ENCODE measurements around the gene P2RX3. TPM values are rescaled to one million over a fixed set of nuclear protein-coding genes. Genes with fewer than 3 reads are reported as not detected.
"Not testable (repeated sequence)": the region's sequence is repeated elsewhere in the genome, so short reads cannot be mapped to it uniquely, and the experiment has no call there.

Gene P2RX3
- total RNA-seq, 1 experiment from 2014 or later: not detected

DNA sequence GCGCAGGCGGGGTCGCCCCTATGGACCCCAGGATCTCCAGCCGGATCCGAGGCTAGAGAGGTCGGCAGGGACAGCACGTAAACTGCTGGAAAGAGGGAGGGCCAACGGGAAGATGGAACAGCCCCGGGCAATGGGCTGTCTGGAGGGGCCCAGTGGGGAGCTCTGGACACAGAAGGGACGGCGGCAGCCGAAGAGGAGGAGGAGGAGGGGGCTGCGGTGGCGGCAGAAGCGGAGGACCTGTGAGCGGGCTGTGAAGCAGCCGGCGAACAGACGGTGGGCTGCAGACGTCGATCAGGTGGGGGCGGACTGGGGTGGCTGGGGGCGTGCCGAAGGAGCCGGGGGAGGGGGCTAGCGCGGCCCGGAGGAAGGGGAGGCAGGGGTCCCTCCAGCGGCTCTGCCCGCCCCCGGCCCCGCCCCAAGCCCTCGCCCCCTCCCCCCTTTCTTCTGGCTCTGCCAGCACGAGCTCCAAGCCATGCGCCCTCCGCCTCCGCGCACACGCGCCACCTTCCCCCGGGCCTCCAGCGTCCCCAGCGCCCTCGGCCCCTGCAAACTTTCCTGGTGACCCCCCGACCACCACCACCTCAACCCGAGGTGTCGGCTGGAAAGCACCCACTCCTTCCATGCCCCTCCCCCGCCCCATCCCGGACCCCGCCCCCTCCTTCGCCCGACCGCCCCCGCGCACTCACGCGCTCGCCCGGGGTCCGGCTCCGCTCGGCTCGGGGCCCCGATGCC, 13.8 kb upstream of the P2RX3 start:
- DNase-seq (ENCODE audit: low spot score): peak; percentile 50

DNA sequence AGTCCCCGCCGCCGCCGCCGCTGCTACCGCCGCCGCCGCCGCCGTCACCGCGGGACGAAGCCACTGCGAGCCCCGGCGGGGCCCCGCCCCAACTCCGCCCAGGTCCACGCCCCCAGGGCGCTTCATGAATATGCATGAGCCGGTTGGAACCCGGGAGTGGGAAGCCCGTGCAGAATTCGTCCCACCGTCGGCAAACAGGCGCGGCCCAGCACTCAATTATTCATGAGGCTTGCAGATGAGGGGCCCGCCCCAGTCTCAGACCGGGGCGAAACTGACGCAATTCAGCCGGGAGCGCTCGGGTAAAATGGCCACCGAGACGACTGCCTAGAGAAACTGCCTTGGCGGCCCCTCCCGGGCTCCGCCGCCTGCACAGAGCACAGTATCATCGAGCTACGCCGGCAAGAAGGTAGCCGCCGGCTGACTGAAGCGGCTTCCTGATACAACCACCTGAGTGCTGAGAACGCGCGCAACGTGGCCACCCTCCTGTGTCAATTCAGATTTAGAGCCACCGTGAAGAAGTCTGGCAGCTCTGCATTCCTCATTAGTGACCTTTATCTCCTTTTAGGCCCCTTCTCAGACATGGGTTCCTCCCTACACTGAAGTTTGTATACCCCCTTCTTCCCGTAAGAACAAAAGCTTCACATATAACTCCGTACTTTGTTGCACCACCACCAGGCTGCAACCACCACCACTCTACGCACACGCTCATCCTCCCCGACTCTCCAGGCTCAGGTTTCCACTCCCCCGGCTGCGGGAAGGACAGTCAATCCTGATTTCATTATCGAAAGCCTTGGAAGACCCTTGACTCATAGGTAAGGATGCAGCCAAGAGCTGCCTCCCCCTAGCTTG, 13.0 kb upstream of the P2RX3 start, which contains the start of gene TNKS1BP1:
TNKS1BP1 (minus strand) TSS at position 67 of the 849 bp plus-strand sequence. CDS start 3,067 bp downstream, outside the sequence.
- DNase-seq (ENCODE audit: low spot score): peak; percentile 98

GRCh38 chr11:57325735-57326048, 12.5 kb upstream of the P2RX3 start:
- DNase-seq (ENCODE audit: low spot score): peak; percentile 71

- DNase-seq (ENCODE audit: low spot score): no peak
These were observed 10.4 kb upstream of the P2RX3 start for GRCh38 chr11:57327721-57328120.

DNA sequence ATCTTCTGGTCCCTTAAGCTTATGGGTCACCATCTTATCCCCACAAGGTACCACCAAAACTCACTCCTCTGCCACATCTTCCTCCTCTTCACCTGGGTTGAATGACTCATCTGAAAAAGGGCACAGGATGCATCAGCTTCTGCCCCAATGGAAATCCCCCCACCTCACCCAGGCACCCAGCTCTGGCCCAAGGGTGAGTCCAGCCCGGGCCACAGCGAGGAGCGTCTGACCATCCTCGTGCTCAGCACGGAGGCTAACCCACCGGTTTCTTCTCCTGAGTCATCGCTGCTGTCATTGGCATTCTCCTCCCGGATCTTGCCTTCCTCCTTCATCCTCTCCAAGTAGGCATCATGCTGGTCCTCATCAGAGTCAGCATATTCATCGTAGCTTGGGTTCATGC, 8.1 kb upstream of the P2RX3 start:
- no peak for DNase-seq (ENCODE audit: low spot score)

DNA sequence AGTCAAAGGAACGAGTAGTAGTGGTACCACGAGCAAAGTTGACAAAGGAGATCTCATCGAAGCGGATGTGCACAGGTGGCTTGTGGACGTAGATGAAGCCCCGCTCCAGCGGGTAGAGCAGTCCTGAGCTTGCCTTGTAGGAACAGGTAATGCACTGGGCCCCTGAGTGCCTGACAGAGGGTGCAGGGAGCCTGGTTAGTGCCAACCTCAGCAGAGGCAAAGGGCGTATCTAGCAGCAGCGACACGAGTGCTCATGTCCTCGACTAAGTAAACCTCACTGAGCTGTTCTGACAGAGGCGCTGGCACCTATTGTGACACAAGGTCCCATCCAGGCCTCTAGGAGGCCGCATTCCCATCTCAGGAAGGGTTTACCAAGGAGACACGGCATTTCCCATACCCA, 6.4 kb upstream of the P2RX3 start:
- DNase-seq (ENCODE audit: low spot score): no peak

DNA sequence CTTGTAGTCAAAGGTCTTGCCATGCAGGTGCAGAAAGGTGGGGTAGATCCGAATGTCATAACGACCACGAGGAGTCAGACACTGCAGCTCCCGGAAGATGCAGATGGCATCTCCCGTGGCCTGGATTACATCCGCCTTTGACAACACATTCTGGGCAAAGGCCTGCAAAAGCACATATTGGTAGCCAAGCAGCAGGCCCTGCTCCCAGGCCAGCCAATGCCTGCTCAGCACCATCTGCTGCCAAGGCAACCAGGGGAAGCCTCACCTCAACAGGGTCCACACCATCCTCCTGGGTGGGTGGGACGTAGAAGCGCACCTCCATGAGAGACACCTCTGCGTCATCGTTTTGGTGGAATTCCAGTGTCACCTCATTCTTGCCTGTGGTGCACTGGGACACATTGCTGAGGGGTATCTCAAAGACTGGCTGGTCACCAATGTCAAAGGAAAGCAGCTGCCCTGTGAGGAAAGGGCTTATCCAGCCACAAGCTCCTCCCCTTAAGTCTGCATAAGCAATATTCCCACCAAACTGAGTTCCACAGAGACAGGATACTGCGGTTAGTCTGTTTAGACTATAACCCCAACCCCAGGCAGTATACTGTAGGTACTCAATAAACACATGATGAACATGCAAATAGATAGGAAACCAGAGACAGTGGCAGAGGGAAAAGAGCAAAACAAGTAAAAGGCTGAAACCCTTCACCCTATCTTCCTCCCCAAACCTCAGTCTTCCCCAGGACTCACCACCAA, 5.3 kb upstream of the P2RX3 start:
- DNase-seq (ENCODE audit: low spot score): no peak

- peak; percentile 41 for DNase-seq (ENCODE audit: low spot score)
These were observed 3.2 kb upstream of the P2RX3 start for GRCh38 chr11:57335023-57335342.

DNA sequence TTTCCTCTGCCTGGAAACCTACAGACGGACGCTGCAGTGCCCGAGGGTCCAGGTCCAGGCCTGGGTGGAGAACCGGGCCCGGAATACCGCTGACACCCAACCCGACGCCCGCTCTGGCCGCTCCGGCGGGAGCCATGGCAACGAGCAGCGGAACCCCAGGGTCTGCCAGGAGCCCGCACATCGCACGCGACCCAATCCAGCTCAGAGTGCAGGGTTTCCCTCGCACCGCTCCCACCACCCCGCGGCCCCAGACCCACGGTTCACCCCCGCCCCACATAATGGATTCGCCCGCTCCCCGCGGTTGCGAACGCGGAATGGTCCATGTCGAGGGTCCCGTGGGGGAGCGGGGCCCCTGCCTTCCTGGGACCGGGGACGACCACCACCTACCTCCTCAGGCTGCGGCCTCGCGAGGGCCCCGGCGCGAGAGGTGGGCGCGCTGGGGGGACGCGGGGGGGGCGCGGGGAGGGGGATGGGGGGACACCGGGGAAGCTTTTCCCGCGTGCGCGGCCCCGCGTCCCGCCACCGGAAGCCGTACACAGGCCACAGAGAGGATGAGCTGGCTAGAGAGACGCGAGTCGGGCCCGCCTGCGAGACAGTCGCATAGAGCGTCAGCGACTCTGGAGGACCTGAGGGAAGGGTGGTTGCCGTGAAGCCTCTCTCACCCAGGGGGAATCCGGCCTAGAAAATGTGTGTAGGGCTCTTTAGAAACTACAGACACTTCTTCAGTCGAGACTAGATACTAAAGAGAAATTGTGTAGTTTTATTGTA, 2.6 kb upstream of the P2RX3 start, which contains the start of gene SSRP1:
SSRP1 (minus strand) TSS at position 550 of the 768 bp plus-strand sequence. CDS start 771 bp downstream, outside the sequence.
- peak; percentile 91 for DNase-seq (ENCODE audit: low spot score)

DNA sequence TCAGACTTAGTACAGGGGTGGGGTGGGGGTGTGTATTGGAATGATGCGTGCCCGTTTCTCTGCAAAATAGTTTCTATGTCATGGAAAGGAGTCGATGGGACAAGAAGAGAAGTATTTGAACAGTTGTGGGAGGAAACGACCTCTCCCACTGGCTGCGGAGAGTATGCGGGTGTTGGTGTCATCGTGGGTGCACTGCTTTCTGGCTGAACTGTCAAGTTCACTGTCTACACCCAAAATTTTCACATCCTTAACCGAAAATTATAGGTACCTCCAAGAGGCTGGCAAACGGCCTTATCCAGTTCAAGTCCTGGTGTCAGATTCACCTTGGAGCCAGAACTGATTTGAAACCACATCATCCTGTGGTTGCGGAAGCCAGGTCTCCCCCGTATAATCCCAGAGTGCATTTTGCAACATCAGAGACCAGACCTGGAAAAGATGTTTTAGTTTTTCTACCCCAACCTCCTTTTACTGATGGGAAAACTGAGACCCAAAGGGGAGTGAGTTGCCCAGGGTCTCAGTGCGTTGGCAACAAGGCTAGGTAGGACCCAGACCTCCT, 2.0 kb upstream of the P2RX3 start:
- DNase-seq (ENCODE audit: low spot score): no peak

- DNase-seq (ENCODE audit: low spot score): not testable (repeated sequence)
These were observed 1.3 kb upstream of the P2RX3 start for GRCh38 chr11:57336856-57337255.

DNA sequence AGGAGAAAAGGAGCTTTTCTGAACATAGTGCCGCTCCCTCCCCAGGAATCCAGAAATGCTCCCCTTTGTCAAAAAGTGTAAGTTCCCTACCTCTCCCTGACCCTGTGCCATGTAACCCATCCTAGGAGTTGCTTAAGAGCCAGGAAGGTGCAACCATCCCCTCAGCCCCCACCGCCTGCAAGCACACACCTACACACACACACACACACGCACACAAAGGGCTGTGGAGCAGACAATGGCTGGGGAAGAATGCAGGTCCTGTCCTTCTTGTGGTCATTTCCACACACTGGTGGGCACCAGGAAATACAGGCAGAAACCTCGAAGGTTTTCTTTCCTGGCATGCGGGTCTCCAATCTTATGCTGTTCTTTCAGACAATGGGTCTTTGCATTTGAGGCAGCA, 1.2 kb downstream of the P2RX3 start:
- DNase-seq (ENCODE audit: low spot score): no peak

DNA sequence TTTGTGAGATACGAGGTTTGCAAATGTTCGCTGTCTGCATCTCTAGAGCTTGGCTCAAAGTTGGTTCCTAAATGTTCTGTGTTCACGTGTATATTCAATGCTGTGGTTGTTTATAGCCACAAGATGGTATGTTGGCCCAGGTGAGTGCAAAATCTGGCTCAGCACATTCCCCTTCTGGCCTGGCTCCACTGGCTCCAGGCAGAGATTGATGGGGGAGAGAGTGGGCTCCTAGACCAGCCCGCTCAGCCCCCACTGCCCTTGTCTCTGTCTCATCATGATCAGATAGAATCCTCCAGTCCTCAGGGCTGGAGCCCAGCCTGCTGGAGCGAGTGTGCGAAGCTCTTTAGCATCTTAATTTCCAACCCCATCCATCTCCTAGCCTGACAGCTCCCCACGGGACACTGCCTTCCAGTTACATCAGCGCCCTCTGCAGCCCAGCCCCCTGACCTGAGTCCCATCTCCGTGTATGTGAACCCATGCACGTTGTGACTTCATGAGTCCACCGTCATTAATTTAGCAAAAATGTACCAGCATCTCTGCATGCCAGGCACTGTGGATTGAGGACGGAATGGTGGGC, 2.0 kb downstream of the P2RX3 start:
- DNase-seq (ENCODE audit: low spot score): peak; percentile 36

- DNase-seq (ENCODE audit: low spot score): no peak
These were observed 3.2 kb downstream of the P2RX3 start for GRCh38 chr11:57341250-57341808.

- no peak for DNase-seq (ENCODE audit: low spot score)
These were observed 4.5 kb downstream of the P2RX3 start for GRCh38 chr11:57342702-57343101.

- no peak for DNase-seq (ENCODE audit: low spot score)
These were observed 5.7 kb downstream of the P2RX3 start for GRCh38 chr11:57343825-57344224.

GRCh38 chr11:57344826-57345225, 6.7 kb downstream of the P2RX3 start:
- DNase-seq (ENCODE audit: low spot score): no peak

DNA sequence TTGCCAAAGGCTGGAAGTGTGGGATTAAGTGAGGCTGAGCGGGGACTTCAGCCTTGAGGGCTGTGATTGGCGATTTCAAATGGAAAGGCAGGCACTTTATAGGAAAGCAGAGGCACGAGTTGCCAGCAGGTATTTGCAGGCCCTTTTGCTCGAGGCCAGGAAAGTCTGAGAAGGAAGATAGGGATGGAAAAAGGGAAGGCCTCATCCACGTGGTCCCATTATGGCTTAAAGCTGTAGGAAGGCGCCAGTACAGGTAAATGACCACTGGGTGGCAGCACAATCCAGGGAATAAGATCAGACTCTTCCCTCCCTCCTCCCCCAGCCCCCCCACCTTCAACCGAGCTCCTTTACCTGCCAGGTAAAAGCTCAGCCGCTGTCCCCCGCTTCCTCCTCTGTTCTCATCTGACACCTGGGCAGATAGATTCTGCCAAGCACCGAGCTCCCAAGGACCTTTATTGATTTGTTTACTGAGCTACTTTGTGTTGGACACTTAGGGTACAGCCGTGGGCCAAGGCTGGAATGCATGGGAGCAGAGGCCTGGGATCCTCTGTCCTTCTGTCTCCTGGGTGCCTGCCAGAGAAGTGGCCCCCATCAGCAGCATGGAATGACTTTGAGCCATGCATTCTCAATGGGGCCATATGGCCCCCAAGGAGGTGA, 7.5 kb downstream of the P2RX3 start:
- peak; percentile 97 for DNase-seq (ENCODE audit: low spot score)

- DNase-seq (ENCODE audit: low spot score): no peak
These were observed 9.2 kb downstream of the P2RX3 start for GRCh38 chr11:57347336-57347735.

- DNase-seq (ENCODE audit: low spot score): no peak
These were observed 9.9 kb downstream of the P2RX3 start for GRCh38 chr11:57348052-57348451.

All from HT-29 (cell line).